B cell (primary cell): ENCODE measurements around the gene CADM2. TPM values are rescaled to one million over a fixed set of nuclear protein-coding genes. Genes with fewer than 3 reads are reported as not detected.
A peak's percentile ranks its signal among the peaks of the same experiment; 100 is the strongest.

Experiments
- ATAC-seq: fragments of 200-7000 bp; cut with Tn5 transposase; one replicate; pipeline ENCODE4 v1.10.0; 2021; ENCODE audit warnings: low read depth, mild to moderate bottlenecking, moderate number of reproducible peaks, moderate library complexity
- CTCF ChIA-PET: fragments of 350-600 bp; sonication (Branson Sonifier 250); formaldehyde crosslinking; loops from one replicate; lab custom pipeline; 2021; ENCODE audit warnings: antibody characterized with exemption, inconsistent platforms; lab: Charles Lee
- POLR2A ChIA-PET: fragments of 350-600 bp; sonication (Branson Sonifier 250); formaldehyde crosslinking; loops from one replicate; lab custom pipeline; 2021; ENCODE audit warnings: antibody characterized with exemption; lab: Charles Lee
- DNase-seq: peaks from one replicate; pipeline ENCODE4 v3.0.0; 2013
- H2AFZ ChIP-seq: 2 replicates; pipeline ENCODE4 v1.6.1; 2012; ENCODE audit warnings: mild to moderate bottlenecking, low read depth, low read length; ENCODE audit not compliant: insufficient read depth, poor library complexity, severe bottlenecking
- H3K27ac ChIP-seq, 2 donors: 1 replicate in 1 of 2; 2 replicates in 1 of 2; pipeline ENCODE4 v1.5.1; 2012 to 2013; ENCODE audit warnings: low read length in 2 of 2, mild to moderate bottlenecking in 2 of 2, moderate library complexity in 1 of 2
- H3K27me3 ChIP-seq, 4 experiments: fragments of 200-600 bp in 1 of 4; sonication (generic) in 1 of 4; replicated peaks in 1 of 4; 1 replicate in 2 of 4; 2 replicates in 2 of 4; pipeline versions ENCODE4 v1.6.1 to v1.7.0; 2013 to 2016; ENCODE audit warnings: low read length in 3 of 4, mild to moderate bottlenecking in 2 of 4, mixed read lengths in 1 of 4, moderate library complexity in 1 of 4; ENCODE audit not compliant: insufficient read depth in 4 of 4, control insufficient read depth in 3 of 4; ENCODE audit errors: control extremely low read depth in 1 of 4
- H3K36me3 ChIP-seq, 2 experiments: replicated peaks in 1 of 2; 1 replicate in 1 of 2; 2 replicates in 1 of 2; pipeline versions ENCODE4 v1.6.1 to v1.7.1; 2013; ENCODE audit warnings: low read length in 1 of 2; ENCODE audit not compliant: insufficient read depth in 2 of 2, control insufficient read depth in 1 of 2; ENCODE audit errors: control extremely low read depth in 1 of 2, extremely low read depth in 1 of 2
- H3K4me1 ChIP-seq, 2 donors: fragments of 200-600 bp in 1 of 2; sonication (generic) in 1 of 2; 1 replicate in 1 of 2; 2 replicates in 1 of 2; pipeline versions ENCODE4 v1.5.1 to v1.6.1; 2013 to 2017; ENCODE audit warnings: low read length in 2 of 2; ENCODE audit not compliant: control insufficient read depth in 2 of 2, insufficient read depth in 2 of 2
- H3K4me2 ChIP-seq: replicated peaks from 2 replicates; pipeline ENCODE3; 2012; ENCODE audit warnings: mild to moderate bottlenecking, low read depth, low read length; ENCODE audit not compliant: poor library complexity, severe bottlenecking
- H3K4me3 ChIP-seq, 5 experiments: fragments of 200-600 bp in 1 of 5; sonication (generic) in 1 of 5; 1 replicate in 3 of 5; 2 replicates in 2 of 5; pipeline versions ENCODE4 v1.5.1 to v1.7.0; 2011 to 2016; ENCODE audit warnings: low read length in 4 of 5, mild to moderate bottlenecking in 4 of 5, low read depth in 2 of 5, control low read depth in 1 of 5, moderate library complexity in 1 of 5; ENCODE audit not compliant: insufficient read depth in 1 of 5; ENCODE audit errors: control extremely low read depth in 1 of 5, extremely low read depth in 1 of 5
- H3K79me2 ChIP-seq: fragments of 200-600 bp; sonication (generic); one replicate; pipeline ENCODE4 v1.6.0; 2016; ENCODE audit warnings: low read length; ENCODE audit not compliant: control insufficient read depth, insufficient read depth
- H3K9ac ChIP-seq: fragments of 200-600 bp; sonication (generic); 2 replicates; pipeline ENCODE4 v1.6.1; 2017; ENCODE audit warnings: mild to moderate bottlenecking, low read length, moderate library complexity
- H3K9me3 ChIP-seq, 3 donors: one replicate each; pipeline versions ENCODE4 v1.6.1 to v1.7.1; 2013; ENCODE audit warnings: low read length in 2 of 3; ENCODE audit not compliant: control insufficient read depth in 2 of 3, insufficient read depth in 1 of 3; ENCODE audit errors: control extremely low read depth in 1 of 3
- H4K20me1 ChIP-seq: 2 replicates; pipeline ENCODE4 v1.6.0; 2012; ENCODE audit warnings: mild to moderate bottlenecking, low read length; ENCODE audit not compliant: insufficient read depth, control insufficient read depth, poor library complexity, severe bottlenecking
- H3K27ac Mint-ChIP-seq: one replicate; pipeline ENCODE4 v1.8.0; 2021; ENCODE audit warnings: mixed read lengths
- H3K27me3 Mint-ChIP-seq: one replicate; pipeline ENCODE4 v1.8.0; 2021; ENCODE audit warnings: mixed read lengths
- H3K4me1 Mint-ChIP-seq: one replicate; pipeline ENCODE4 v1.8.0; 2021; ENCODE audit warnings: mixed read lengths
- H3K4me3 Mint-ChIP-seq: one replicate; pipeline ENCODE4 v1.8.0; 2021; ENCODE audit warnings: mixed read lengths
- H3K9me3 Mint-ChIP-seq: one replicate; pipeline ENCODE4 v1.8.0; 2022; ENCODE audit warnings: mixed read lengths; ENCODE audit not compliant: insufficient read depth
- EZH2 ChIP-seq: IDR thresholded peaks from 2 replicates; pipeline ENCODE4 v1.6.1; 2012; ENCODE audit warnings: borderline replicate concordance, low read depth, mild to moderate bottlenecking, moderate library complexity, low read length; ENCODE audit not compliant: insufficient read depth, poor library complexity, severe bottlenecking
- WGBS: methylation state at CpG from one replicate; pipeline ENCODE4 v1.1.5; 2013; ENCODE audit warnings: missing lambda C conversion rate; ENCODE audit not compliant: insufficient coverage; 5-methylcytosine and 5-hydroxymethylcytosine counted together
- intact Hi-C: fragments of 100-400 bp; cut with micrococcal nuclease; formaldehyde crosslinking; loops from one replicate; pipeline ENCODE4 v1.10.0; 2022
- polyA plus RNA-seq: library from polyadenylated mRNA; depleted of rRNA; stranded (reverse); fragments of >200 nt; gene quantifications from 2 replicates; pipeline ENCODE4 v1.2.3, GENCODE V29; 2012
- total RNA-seq, 2 donors: library from RNA; stranded (reverse); fragments of 120-200 nt in 1 of 2; gene quantifications; 1 replicate in 1 of 2; 2 replicates in 1 of 2; pipeline versions ENCODE4 v1.2.3 to v1.2.4, GENCODE V29; 2013 to 2022
- TF ChIP-seq, protein P1 (sequence below): fragments of 200-600 bp; IDR thresholded peaks from one replicate; pipeline ENCODE4 v1.8.0; 2022; ENCODE audit warnings: antibody characterized with exemption, mild to moderate bottlenecking

Gene CADM2
- total and polyA plus RNA-seq, 2 donors (not counting 1 experiment from before 2014, with no cell fraction given): 0.10 to 0.37 TPM

DNA sequence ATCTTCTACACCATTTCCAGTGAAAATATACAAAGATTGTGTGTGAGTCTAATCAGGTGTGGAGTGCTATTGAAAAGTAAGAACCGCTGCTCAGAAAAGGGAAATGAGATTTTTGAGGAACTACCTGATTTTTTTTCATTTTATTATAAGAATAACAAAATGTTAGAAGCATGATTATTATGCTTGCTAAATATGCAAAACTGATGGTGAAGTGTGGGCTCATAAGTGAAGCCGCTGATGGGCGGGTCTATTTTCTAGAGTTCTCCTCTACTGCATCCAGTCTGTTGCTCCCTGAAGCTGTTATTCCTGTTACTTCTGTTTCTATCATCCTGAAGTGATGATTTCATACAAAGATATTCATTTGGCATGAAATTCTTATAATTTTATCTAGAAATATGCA lies 612.0 kb downstream of the CADM2 start:
- Histone ChIP-seq H3K4me1 (no peaks in the 10 kb centered on the region), H3K9me3 (no peaks in the 10 kb centered on the region), H3K36me3 (no peaks in the 10 kb centered on the region), H3K27ac (no peak overlapping the region), H3K79me2 (no peaks in the 10 kb centered on the region), H3K4me3 (no peak overlapping the region), H3K27me3 (no peaks in the 10 kb centered on the region), H3K4me2 (no peak overlapping the region), H4K20me1 (no peaks in the 10 kb centered on the region), H3K9ac (no peak overlapping the region), H2AFZ (no peak overlapping the region)
- H3K4me1 Mint-ChIP-seq: no peaks in the 10 kb centered on the region
- no peak overlapping the region for H3K27ac Mint-ChIP-seq
- WGBS: no CpG with 5 or more reads among the region's 3 CpGs
- intact Hi-C loops: no loop called here
- H3K9me3 Mint-ChIP-seq: no peaks in the 10 kb centered on the region
- no peak overlapping the region for H3K4me3 Mint-ChIP-seq
- H3K27me3 Mint-ChIP-seq: no peaks in the 10 kb centered on the region
- DNase-seq: peak; percentile 25
- ATAC-seq: no peak
- CTCF ChIA-PET: no interaction called here
- POLR2A ChIA-PET: no interaction called here
- no peak for TF ChIP-seq EZH2
- TF ChIP-seq, protein P1, sequence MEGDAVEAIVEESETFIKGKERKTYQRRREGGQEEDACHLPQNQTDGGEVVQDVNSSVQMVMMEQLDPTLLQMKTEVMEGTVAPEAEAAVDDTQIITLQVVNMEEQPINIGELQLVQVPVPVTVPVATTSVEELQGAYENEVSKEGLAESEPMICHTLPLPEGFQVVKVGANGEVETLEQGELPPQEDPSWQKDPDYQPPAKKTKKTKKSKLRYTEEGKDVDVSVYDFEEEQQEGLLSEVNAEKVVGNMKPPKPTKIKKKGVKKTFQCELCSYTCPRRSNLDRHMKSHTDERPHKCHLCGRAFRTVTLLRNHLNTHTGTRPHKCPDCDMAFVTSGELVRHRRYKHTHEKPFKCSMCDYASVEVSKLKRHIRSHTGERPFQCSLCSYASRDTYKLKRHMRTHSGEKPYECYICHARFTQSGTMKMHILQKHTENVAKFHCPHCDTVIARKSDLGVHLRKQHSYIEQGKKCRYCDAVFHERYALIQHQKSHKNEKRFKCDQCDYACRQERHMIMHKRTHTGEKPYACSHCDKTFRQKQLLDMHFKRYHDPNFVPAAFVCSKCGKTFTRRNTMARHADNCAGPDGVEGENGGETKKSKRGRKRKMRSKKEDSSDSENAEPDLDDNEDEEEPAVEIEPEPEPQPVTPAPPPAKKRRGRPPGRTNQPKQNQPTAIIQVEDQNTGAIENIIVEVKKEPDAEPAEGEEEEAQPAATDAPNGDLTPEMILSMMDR: no peak

DNA sequence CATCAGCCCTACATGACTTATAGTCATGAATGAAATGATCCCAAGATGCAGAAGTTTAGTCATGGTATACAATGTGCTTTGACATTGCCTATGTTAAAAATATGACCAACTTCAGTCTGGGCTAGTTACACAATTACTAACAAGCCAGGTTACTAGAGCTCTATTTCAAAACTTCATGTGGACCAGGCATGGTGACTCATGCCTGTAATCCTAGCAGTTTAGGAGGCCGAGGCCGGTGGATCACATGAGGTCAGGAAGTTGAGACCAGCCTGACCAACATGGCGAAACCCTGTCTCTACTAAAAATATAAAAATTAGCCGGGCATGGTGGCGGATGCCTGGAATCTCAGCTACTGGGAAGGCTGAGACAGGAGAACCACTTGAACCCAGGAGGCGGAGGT lies 613.0 kb downstream of the CADM2 start:
- Mint-ChIP-seq H3K4me1 (no peaks in the 10 kb centered on the region), H3K9me3 (no peaks in the 10 kb centered on the region), H3K4me3 (no peak overlapping the region), H3K27me3 (no peaks in the 10 kb centered on the region), H3K27ac (no peak overlapping the region)
- no peak for TF ChIP-seq EZH2
- TF ChIP-seq, protein P1: no peak
- Histone ChIP-seq H2AFZ (no peak overlapping the region), H3K27ac (no peak overlapping the region), H3K4me2 (no peak overlapping the region), H3K79me2 (no peaks in the 10 kb centered on the region), H3K9ac (no peak overlapping the region), H3K27me3 (no peaks in the 10 kb centered on the region), H3K9me3 (no peaks in the 10 kb centered on the region), H3K36me3 (no peaks in the 10 kb centered on the region), H4K20me1 (no peaks in the 10 kb centered on the region), H3K4me3 (no peak overlapping the region), H3K4me1 (no peaks in the 10 kb centered on the region)
- ATAC-seq (no peak), DNase-seq (no peak)
- CTCF ChIA-PET: no interaction called here
- POLR2A ChIA-PET: no interaction called here
- 90% methylated on average over 5 of the region's 6 CpGs for WGBS
- intact Hi-C loops: no loop called here
